Forelimb muscle (tissue), 1 donor: ENCODE measurements around the gene BTNL3. TPM values are rescaled to one million over a fixed set of nuclear protein-coding genes. Genes with fewer than 3 reads are reported as not detected.

Source experiments
- DNase-seq: peaks from one replicate; pipeline ENCODE4 v3.0.0-alpha.2; 2013; ENCODE audit warnings: low read depth
- polyA plus RNA-seq: library from polyadenylated mRNA; unstranded; fragments of 120-200 nt; gene quantifications from one replicate; pipeline ENCODE4 v1.2.1, GENCODE V29; 2013; ENCODE audit not compliant: insufficient read length

The BTNL3 gene
- polyA plus RNA-seq, 1 donor, result not detected

GRCh38 chr5:181047921-181048320 lies 59.3 kb downstream of the BTNL3 start:
- no peak for DNase-seq

- DNase-seq, result no peak
Measured at GRCh38 chr5:181050016-181050415, 61.4 kb downstream of the BTNL3 start.

- no peak for DNase-seq
Measured at GRCh38 chr5:181051841-181052671, 63.4 kb downstream of the BTNL3 start.

GRCh38 chr5:181052672-181053487 lies 64.2 kb downstream of the BTNL3 start:
- DNase-seq, result no peak

- DNase-seq, result no peak
Measured at GRCh38 chr5:181053488-181054121, 65.0 kb downstream of the BTNL3 start.

GRCh38 chr5:181054138-181054537 lies 65.5 kb downstream of the BTNL3 start:
- no peak for DNase-seq

GRCh38 chr5:181054871-181055459 lies 66.3 kb downstream of the BTNL3 start:
- DNase-seq, result no peak

Other genes starting within 250 kb of the BTNL3 start
- gene OR2Y1, start 248.8 kb upstream of the BTNL3 start, polyA plus RNA-seq, result not detected
- gene MGAT1, start 186.0 kb upstream of the BTNL3 start, polyA plus RNA-seq, result 70.7 TPM
- 26.8 TPM for gene ZFP62, start 127.6 kb upstream of the BTNL3 start, polyA plus RNA-seq
- not detected for gene BTNL8, start 89.7 kb upstream of the BTNL3 start, polyA plus RNA-seq
- gene BTNL9, start 51.4 kb downstream of the BTNL3 start, polyA plus RNA-seq, result 20.9 TPM
- not detected for gene OR2V1, start 142.3 kb downstream of the BTNL3 start, polyA plus RNA-seq
- gene OR2V2, start 158.7 kb downstream of the BTNL3 start, polyA plus RNA-seq, result not detected
- gene TRIM7, start 216.3 kb downstream of the BTNL3 start, polyA plus RNA-seq, result 21.6 TPM
- gene TRIM41, start 234.4 kb downstream of the BTNL3 start, polyA plus RNA-seq, result 17.3 TPM